Measurements from ENCODE around the gene P4HA2.
A peak's percentile ranks its signal among the peaks of the same experiment; 100 is the strongest.

The P4HA2 gene

GRCh38 chr5:132227485-132228240 is at the start of gene P4HA2:
TSS of gene P4HA2 (minus strand) at chr5:132227853. CDS start at chr5:132218626, 9,227 bp downstream.
- DNase-seq (ENCODE audit: low read depth) = no peak

DNA sequence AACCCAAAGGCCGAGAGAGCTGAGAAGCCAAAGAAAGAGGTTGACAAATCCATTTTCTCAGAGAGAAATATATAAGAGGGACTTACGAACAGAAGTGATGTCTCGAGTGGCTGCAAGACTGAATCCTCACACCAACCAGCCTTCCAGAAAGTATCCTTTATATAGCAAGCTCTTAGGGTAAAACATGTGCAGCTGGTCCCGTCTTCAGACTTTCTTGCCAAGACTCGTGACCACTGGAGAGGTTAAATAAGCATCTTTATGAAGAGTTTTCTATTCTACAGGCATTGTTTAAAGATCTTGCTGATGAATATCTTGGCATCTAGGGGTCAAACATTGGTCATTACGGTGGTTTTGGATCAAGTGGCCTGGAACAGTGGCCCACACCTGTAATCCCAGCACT is 49.6 kb upstream of the P4HA2 start:
- DNase-seq (ENCODE audit: low read depth) = no peak

DNA sequence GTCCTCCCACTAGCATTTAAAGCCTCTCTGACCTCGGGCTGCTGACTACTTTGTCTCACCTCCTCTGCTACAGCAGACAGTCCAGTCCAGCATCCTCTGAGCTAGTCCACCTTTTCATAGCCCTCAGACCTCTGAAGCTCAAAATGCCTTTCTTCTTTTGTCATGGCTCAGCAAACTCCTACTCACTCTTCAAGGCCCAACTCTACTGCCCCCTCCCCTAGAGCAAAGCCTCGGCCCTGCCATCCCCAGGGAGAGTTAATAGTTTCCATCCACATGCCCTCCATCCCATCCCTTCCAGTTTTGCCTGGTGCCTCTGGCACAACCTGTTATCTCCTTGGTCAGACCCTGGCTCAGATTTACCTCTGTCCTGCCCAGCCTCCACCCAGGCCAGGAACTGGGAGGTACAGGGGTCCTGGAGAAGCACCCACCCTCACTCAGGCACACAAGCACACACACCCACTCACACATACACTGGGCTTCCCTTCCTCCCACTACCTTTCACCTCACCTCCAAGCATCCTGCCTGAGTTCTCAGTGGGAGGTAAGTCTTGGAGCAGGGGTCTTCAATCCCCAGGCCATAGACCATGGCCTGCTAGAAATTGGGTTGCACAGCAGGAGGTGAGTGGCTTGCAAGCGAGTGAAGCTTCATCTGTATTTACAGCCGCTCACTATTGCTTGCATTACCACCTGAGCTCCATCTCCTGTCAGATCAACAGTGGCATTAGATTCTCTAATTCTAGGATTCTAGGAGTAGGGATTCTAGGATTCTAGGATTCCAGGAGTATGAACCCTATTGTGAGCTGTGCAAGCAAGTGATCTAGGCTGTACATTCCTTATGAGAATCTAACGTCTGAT is 47.9 kb upstream of the P4HA2 start:
- no peak for DNase-seq (ENCODE audit: low read depth)

- DNase-seq (ENCODE audit: low read depth) = no peak
These were observed 46.6 kb upstream of the P4HA2 start for GRCh38 chr5:132274050-132274792.

DNA sequence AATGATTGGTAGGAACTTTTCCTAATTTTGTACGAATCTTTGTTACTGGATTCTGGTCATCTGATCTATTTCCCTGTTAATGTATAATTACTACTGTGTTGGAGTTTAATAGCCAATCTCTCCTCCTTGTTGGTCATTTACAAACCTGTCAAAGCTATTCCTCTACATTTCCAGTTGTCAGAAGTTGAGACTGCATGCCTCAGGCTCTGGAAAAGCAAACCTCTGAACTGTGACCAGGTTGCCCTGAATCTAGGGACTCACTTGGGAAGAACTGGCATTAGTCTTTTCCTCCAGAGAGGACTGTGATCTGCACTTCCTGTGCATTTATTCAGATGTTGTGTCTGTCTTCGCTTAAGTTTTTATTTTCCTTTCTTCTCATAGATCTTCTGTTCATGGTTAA is 46.0 kb upstream of the P4HA2 start:
- DNase-seq (ENCODE audit: low read depth) = no peak

DNA sequence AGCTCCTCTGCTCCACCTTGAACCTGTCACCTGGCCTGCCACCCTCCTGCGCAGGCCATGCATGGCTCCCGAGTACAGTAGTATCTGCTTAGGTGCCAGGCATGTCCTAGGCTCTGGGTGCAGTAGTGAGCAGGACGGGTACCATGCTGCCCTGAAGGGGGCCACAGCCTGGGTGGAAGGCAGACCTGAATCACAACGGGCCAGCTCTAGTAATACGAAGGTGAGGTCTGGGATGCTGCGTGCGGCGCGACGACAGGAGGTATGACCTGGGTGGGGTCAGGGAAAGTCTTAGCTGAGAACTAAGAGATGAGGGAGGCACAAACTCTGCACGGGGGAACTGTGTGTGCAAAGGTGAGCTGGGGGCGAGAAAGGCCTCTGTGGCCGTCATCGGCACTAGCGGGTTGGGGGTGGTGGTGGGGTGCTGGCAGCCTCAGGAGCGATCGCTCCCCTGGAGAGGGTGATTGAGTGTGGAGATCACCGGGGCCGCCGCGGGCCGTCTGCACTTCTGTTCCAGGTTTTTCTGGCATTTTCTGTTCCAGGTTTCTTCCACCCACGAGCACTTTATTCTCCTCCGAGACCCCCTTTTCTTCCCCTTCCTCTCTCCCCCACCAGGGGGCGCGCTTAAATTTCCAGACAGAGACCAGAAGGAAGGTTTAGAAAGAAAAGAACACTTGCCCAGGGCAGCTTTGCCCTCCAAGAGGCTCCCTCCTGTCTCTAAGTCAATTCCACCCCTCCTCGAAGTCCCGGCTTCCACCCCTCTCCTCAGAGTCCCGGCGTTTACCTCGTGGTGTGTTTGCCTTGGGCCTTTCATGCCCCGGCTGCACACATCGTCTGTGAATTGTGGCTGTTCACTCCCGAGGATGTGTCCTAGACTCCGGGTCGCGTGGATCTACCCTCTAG is 44.9 kb upstream of the P4HA2 start:
- no peak for DNase-seq (ENCODE audit: low read depth)

- no peak for DNase-seq (ENCODE audit: low read depth)
These were observed 43.9 kb upstream of the P4HA2 start for GRCh38 chr5:132271251-132272246.

GRCh38 chr5:132270706-132271105 is 43.1 kb upstream of the P4HA2 start:
- DNase-seq (ENCODE audit: low read depth) = no peak

- no peak for DNase-seq (ENCODE audit: low read depth)
These were observed 42.6 kb upstream of the P4HA2 start for GRCh38 chr5:132270335-132270665.

- DNase-seq (ENCODE audit: low read depth) = no peak
These were observed 42.1 kb upstream of the P4HA2 start for GRCh38 chr5:132269635-132270334.

GRCh38 chr5:132268769-132269551 is 41.3 kb upstream of the P4HA2 start:
- no peak for DNase-seq (ENCODE audit: low read depth)

DNA sequence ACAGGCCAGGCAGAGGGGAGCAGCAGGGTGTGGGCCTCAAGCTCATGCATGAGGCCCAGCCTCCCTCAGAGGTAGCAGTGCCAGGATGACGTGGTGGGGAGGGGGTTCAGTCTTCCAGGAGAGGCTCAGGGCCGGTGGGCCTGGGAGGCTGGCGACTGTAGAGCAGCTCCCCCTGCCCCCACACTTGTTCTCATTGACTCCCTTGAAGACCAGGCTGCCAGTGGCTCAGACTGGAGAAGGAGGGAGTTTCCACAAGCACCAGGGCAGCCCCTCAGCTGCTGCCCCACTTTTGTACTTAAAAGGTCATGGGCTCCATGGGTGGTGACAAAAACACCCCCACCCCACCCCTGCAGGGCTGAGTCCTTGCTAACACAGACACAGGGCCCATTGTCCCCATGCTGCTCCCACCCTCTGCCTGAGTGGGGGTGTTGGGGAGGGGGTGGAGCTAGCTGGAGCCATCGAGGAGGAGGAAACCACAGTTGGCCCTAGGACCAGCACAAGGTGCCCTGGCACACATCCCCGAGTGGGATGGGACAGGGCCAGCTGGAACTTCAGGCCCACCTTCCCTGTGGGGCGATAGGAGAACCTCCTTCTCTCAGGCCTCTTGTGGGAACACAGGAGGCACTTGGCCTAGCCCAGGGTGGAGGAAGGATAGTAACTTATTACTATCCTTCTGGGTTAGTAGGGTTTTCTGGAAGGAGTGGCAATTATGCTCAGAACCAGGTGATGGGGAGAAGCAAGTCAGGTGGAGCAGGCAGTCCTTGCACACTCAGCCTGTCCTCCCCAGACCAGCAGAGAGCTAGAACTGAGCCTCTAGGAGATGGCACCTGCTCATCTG is 40.5 kb upstream of the P4HA2 start:
- no peak for DNase-seq (ENCODE audit: low read depth)

GRCh38 chr5:132267166-132267739 is 39.6 kb upstream of the P4HA2 start:
- no peak for DNase-seq (ENCODE audit: low read depth)

DNA sequence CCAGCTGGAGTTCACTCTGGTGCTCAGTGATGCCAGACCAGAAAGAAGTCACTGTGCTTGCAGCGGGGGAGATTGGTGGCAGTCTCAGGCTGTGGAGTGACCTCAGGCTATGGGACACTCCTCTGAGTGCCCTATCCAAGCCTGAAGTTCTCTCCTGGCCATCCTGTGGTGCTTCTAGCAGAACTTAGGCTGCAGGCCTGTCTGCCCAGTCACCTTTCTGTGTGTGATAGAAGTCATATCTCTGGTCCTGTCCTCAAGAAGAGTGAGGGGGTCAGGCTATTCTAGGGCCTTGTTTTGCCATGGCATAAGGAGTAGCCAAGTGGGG is 39.1 kb upstream of the P4HA2 start:
- DNase-seq (ENCODE audit: low read depth) = no peak

DNA sequence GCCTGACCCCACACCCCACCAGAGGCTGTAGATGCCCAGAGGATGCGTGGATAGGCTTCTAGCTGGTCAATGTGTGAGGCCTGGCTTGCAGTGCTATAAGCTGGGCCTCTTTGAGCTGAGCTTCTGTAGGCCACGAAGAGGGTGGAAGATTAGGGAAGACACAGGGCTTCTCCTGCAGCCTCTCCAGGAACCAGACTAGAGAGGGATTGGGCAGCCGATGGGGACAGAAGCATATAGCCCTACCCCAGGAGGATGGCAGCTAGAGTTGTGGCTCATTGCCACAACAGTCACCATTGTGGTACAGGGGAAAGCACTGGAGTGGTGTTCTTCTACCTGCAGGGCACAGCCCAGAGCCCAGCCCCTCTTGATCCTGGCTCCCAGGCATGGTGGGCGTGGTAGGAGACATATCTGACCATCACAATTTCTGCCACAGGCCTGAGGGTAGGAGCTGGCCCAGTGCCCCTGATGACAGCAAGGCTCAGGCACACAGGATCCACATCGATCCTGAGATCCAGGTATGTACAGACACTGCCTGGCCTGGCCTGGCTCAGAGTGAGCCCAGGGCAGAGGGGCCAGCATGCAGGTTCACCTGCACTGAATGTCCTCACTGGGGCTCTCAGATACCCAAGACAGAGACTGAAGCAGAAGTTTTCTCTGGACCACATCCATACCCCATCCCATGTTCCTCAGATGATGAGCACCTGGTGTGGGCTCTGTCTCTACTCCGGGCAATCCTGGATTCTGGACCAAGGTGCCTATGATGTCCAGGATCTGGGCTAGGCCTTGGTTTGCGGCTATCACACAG is 38.6 kb upstream of the P4HA2 start:
- no peak for DNase-seq (ENCODE audit: low read depth)

GRCh38 chr5:132265336-132266030 is 37.8 kb upstream of the P4HA2 start:
- DNase-seq (ENCODE audit: low read depth) = peak; percentile 59

All from HS-27A (cell line).